HG03039 (cell line): ENCODE data around the gene MOB3C.
A peak's percentile ranks its signal among the peaks of the same experiment; 100 is the strongest.

ENCODE experiments used
- ATAC-seq: cut with Tn5 transposase; IDR thresholded peaks from one replicate; pipeline ENCODE4 v1.9.1; 2021; ENCODE audit warnings: mild to moderate bottlenecking, moderate library complexity; ENCODE audit not compliant: unreplicated experiment

The MOB3C gene

GRCh38 chr1:46639547-46639946 lies 22.9 kb upstream of the MOB3C start:
- no peak for ATAC-seq

GRCh38 chr1:46638921-46639320 lies 22.3 kb upstream of the MOB3C start:
- ATAC-seq, result no peak

- ATAC-seq, result no peak
Measured at GRCh38 chr1:46637444-46638083, 21.0 kb upstream of the MOB3C start.

GRCh38 chr1:46635205-46635604 lies 18.6 kb upstream of the MOB3C start:
- no peak for ATAC-seq

GRCh38 chr1:46630719-46631118 lies 14.1 kb upstream of the MOB3C start:
- no peak for ATAC-seq

GRCh38 chr1:46623743-46624644 lies 7.4 kb upstream of the MOB3C start:
- no peak for ATAC-seq

GRCh38 chr1:46622344-46622743 lies 5.7 kb upstream of the MOB3C start:
- no peak for ATAC-seq

- ATAC-seq, result no peak
Measured at GRCh38 chr1:46621930-46622329, 5.3 kb upstream of the MOB3C start.

- ATAC-seq, result no peak
Measured at GRCh38 chr1:46619656-46620258, 3.1 kb upstream of the MOB3C start.

- no peak for ATAC-seq
Measured at GRCh38 chr1:46618754-46619415, 2.3 kb upstream of the MOB3C start.

GRCh38 chr1:46617833-46618232 lies 1.2 kb upstream of the MOB3C start:
- no peak for ATAC-seq

GRCh38 chr1:46617108-46617800 lies 643 bp upstream of the MOB3C start:
- no peak for ATAC-seq

GRCh38 chr1:46615735-46616134 lies 876 bp downstream of the MOB3C start:
- no peak for ATAC-seq

- ATAC-seq, result no peak
Measured at GRCh38 chr1:46615088-46615487, 1.5 kb downstream of the MOB3C start.

GRCh38 chr1:46614604-46614984 lies 2.0 kb downstream of the MOB3C start:
- no peak for ATAC-seq

GRCh38 chr1:46613661-46614603 lies 2.7 kb downstream of the MOB3C start:
- peak; percentile 38 for ATAC-seq

- no peak for ATAC-seq
Measured at GRCh38 chr1:46612937-46613660, 3.5 kb downstream of the MOB3C start.

- no peak for ATAC-seq
Measured at GRCh38 chr1:46611691-46612221, 4.9 kb downstream of the MOB3C start.
